ENCODE results near the gene FAM177A1. TPM values are rescaled to one million over a fixed set of nuclear protein-coding genes. Genes with fewer than 3 reads are reported as not detected.

Gene FAM177A1
- total RNA-seq = 29.0 and 64.6 TPM in 2 replicates
- polyA plus RNA-seq = 53.6 and 63.4 TPM in 2 replicates
- polyA plus RNA-seq (2012) = 68.1 and 79.9 TPM in 2 replicates
- 6.0 and 16.2 TPM in 2 replicates for polyA minus RNA-seq (ENCODE audit: low replicate concordance)

GRCh38 chr14:35046048-35046750 lies at the start of gene FAM177A1:
Gene FAM177A1, plus strand, starts transcription at chr14:35046272. Its CDS starts 192 bp downstream, at chr14:35046464.
- no peak for TF ChIP-seq EZH2 (IDR thresholded peaks at IDR 0.05; ENCODE audit: low read length, missing control alignments)
- TF ChIP-seq, protein P1, sequence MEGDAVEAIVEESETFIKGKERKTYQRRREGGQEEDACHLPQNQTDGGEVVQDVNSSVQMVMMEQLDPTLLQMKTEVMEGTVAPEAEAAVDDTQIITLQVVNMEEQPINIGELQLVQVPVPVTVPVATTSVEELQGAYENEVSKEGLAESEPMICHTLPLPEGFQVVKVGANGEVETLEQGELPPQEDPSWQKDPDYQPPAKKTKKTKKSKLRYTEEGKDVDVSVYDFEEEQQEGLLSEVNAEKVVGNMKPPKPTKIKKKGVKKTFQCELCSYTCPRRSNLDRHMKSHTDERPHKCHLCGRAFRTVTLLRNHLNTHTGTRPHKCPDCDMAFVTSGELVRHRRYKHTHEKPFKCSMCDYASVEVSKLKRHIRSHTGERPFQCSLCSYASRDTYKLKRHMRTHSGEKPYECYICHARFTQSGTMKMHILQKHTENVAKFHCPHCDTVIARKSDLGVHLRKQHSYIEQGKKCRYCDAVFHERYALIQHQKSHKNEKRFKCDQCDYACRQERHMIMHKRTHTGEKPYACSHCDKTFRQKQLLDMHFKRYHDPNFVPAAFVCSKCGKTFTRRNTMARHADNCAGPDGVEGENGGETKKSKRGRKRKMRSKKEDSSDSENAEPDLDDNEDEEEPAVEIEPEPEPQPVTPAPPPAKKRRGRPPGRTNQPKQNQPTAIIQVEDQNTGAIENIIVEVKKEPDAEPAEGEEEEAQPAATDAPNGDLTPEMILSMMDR (conservative IDR thresholded peaks at IDR 0.05 in 1 of 2, IDR thresholded peaks at IDR 0.05 in 1 of 2; ENCODE audit: low read depth in 1 of 2, low read length in 2 of 2) = no peak
- peaks cover 18% of the 10 kb centered on the region for H3K79me2 ChIP-seq (ENCODE audit: control insufficient read depth, insufficient read depth, low read length)
- peak; percentile 92 to 97 for DNase-seq (ENCODE audit: low read depth in 2 of 2)
- peak within 1 kb of the TSS; percentile 84 for H2AFZ ChIP-seq (ENCODE audit: low read length)
- no peaks in the 10 kb centered on the region for H3K27me3 ChIP-seq (ENCODE audit: control insufficient read depth, insufficient read depth, low read length)
- H3K27ac ChIP-seq (ENCODE audit: insufficient read depth, low read length) = peak within 1 kb of the TSS; percentile 97
- peak within 1 kb of the TSS; percentile 90 to 98 (median 96) for H3K4me3 ChIP-seq (replicated peaks in 1 of 4; ENCODE audit: control extremely low read depth in 1 of 4, insufficient read depth in 1 of 4, low read depth in 3 of 4, low read length in 4 of 4)
- peak within 1 kb of the TSS; percentile 96 for H3K9ac ChIP-seq (ENCODE audit: insufficient read depth, low read length)
- H4K20me1 ChIP-seq (ENCODE audit: control insufficient read depth, extremely low read depth, insufficient read depth, low read length) = no peaks in the 10 kb centered on the region
- peaks cover 2% of the 10 kb centered on the region for H3K36me3 ChIP-seq (ENCODE audit: control insufficient read depth, insufficient read depth, low read length)
- peak within 1 kb of the TSS; percentile 93 for H3K4me2 ChIP-seq (ENCODE audit: extremely low read depth, insufficient read depth, low read length)
- peaks cover 2% of the 10 kb centered on the region for H3K4me1 ChIP-seq (ENCODE audit: control insufficient read depth, extremely low read depth, insufficient read depth, low read length)
- no peaks in the 10 kb centered on the region for H3K9me3 ChIP-seq (ENCODE audit: control insufficient read depth, insufficient read depth, low read depth, low read length)

GRCh38 chr14:34997762-34998161 lies 48.3 kb upstream of the FAM177A1 start:
- no peaks in the 10 kb centered on the region for H4K20me1 ChIP-seq (ENCODE audit: control insufficient read depth, extremely low read depth, insufficient read depth, low read length)
- no peak overlapping the region for H3K9ac ChIP-seq (ENCODE audit: insufficient read depth, low read length)
- H3K9me3 ChIP-seq (ENCODE audit: control insufficient read depth, insufficient read depth, low read depth, low read length) = no peaks in the 10 kb centered on the region
- no peaks in the 10 kb centered on the region for H3K36me3 ChIP-seq (ENCODE audit: control insufficient read depth, insufficient read depth, low read length)
- no peak for TF ChIP-seq EZH2 (IDR thresholded peaks at IDR 0.05; ENCODE audit: low read length, missing control alignments)
- TF ChIP-seq, protein P1 (conservative IDR thresholded peaks at IDR 0.05 in 1 of 2, IDR thresholded peaks at IDR 0.05 in 1 of 2; ENCODE audit: low read depth in 1 of 2, low read length in 2 of 2) = no peak
- H3K4me3 ChIP-seq (replicated peaks in 1 of 4; ENCODE audit: control extremely low read depth in 1 of 4, insufficient read depth in 1 of 4, low read depth in 3 of 4, low read length in 4 of 4) = no peak overlapping the region
- no peaks in the 10 kb centered on the region for H3K4me1 ChIP-seq (ENCODE audit: control insufficient read depth, extremely low read depth, insufficient read depth, low read length)
- H3K27me3 ChIP-seq (ENCODE audit: control insufficient read depth, insufficient read depth, low read length) = no peaks in the 10 kb centered on the region
- no peak overlapping the region for H2AFZ ChIP-seq (ENCODE audit: low read length)
- H3K27ac ChIP-seq (ENCODE audit: insufficient read depth, low read length) = no peak overlapping the region
- H3K4me2 ChIP-seq (ENCODE audit: extremely low read depth, insufficient read depth, low read length) = no peak overlapping the region
- DNase-seq (ENCODE audit: low read depth in 2 of 2) = peak; percentile 3 to 22
- peaks cover 14% of the 10 kb centered on the region for H3K79me2 ChIP-seq (ENCODE audit: control insufficient read depth, insufficient read depth, low read length)

DNA sequence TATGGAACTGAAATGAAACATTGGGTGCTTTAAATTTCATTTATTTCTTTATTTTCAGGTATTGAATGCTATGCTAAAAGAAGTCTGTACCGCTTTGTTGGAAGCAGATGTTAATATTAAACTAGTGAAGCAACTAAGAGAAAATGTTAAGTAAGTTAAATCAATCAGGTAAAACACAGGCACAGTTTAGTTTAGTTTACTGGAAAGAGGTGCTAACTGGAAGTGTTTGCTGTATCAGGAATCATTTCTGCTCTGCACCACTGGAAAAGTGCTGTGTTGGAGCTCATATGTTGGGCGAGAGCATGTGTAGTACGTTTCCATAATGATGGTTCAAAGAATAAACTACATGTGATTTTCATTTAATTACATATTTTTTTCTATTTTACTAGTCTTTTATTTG lies 46.6 kb upstream of the FAM177A1 start:
- no peak overlapping the region for H3K4me3 ChIP-seq (replicated peaks in 1 of 4; ENCODE audit: control extremely low read depth in 1 of 4, insufficient read depth in 1 of 4, low read depth in 3 of 4, low read length in 4 of 4)
- DNase-seq (ENCODE audit: low read depth in 2 of 2) = no peak
- H2AFZ ChIP-seq (ENCODE audit: low read length) = no peak overlapping the region
- H3K36me3 ChIP-seq (ENCODE audit: control insufficient read depth, insufficient read depth, low read length) = no peaks in the 10 kb centered on the region
- no peak overlapping the region for H3K4me2 ChIP-seq (ENCODE audit: extremely low read depth, insufficient read depth, low read length)
- no peaks in the 10 kb centered on the region for H3K9me3 ChIP-seq (ENCODE audit: control insufficient read depth, insufficient read depth, low read depth, low read length)
- H3K4me1 ChIP-seq (ENCODE audit: control insufficient read depth, extremely low read depth, insufficient read depth, low read length) = no peaks in the 10 kb centered on the region
- H4K20me1 ChIP-seq (ENCODE audit: control insufficient read depth, extremely low read depth, insufficient read depth, low read length) = no peaks in the 10 kb centered on the region
- H3K9ac ChIP-seq (ENCODE audit: insufficient read depth, low read length) = no peak overlapping the region
- peaks cover 5% of the 10 kb centered on the region for H3K79me2 ChIP-seq (ENCODE audit: control insufficient read depth, insufficient read depth, low read length)
- no peaks in the 10 kb centered on the region for H3K27me3 ChIP-seq (ENCODE audit: control insufficient read depth, insufficient read depth, low read length)
- no peak overlapping the region for H3K27ac ChIP-seq (ENCODE audit: insufficient read depth, low read length)
- TF ChIP-seq EZH2 (IDR thresholded peaks at IDR 0.05; ENCODE audit: low read length, missing control alignments) = no peak
- TF ChIP-seq, protein P1 (conservative IDR thresholded peaks at IDR 0.05 in 1 of 2, IDR thresholded peaks at IDR 0.05 in 1 of 2; ENCODE audit: low read depth in 1 of 2, low read length in 2 of 2) = no peak

Data from fibroblast of lung (primary cell).